Neural cell (in vitro differentiated cells): ENCODE results near the gene CD14. TPM values are rescaled to one million over a fixed set of nuclear protein-coding genes. Genes with fewer than 3 reads are reported as not detected.

ENCODE experiments used
- polyA plus RNA-seq: library from polyadenylated mRNA; depleted of rRNA; stranded (reverse); fragments of >200 nt; gene quantifications from 2 replicates; pipeline ENCODE4 v1.2.3, GENCODE V29; 2014

The CD14 gene
- polyA plus RNA-seq, 1 donor from 2014 or later: 1.5 TPM

Other genes starting within 250 kb of the CD14 start
- gene ANKHD1, start 231.3 kb downstream of the CD14 start, polyA plus RNA-seq: 58.9 and 61.8 TPM in 2 replicates
- 1.0 TPM in 1 of 2 replicates, not detected in the other for gene EIF4EBP3, start 85.5 kb downstream of the CD14 start, polyA plus RNA-seq
- 73.5 and 76.2 TPM in 2 replicates for gene SRA1, start 75.7 kb downstream of the CD14 start, polyA plus RNA-seq
- gene APBB3, start 68.6 kb downstream of the CD14 start, polyA plus RNA-seq: 131 and 149 TPM in 2 replicates
- 8.1 and 8.8 TPM in 2 replicates for gene SLC35A4, start 68.3 kb downstream of the CD14 start, polyA plus RNA-seq
- gene TMCO6, start 6.3 kb upstream of the CD14 start, polyA plus RNA-seq: 23.5 and 37.5 TPM in 2 replicates
- gene NDUFA2, start 14.5 kb upstream of the CD14 start, polyA plus RNA-seq: 131 and 162 TPM in 2 replicates
- gene IK, start 14.7 kb upstream of the CD14 start, polyA plus RNA-seq: 202 and 264 TPM in 2 replicates
- 20.4 and 20.7 TPM in 2 replicates for gene WDR55, start 31.7 kb upstream of the CD14 start, polyA plus RNA-seq
- 4.2 and 4.4 TPM in 2 replicates for gene DND1, start 40.4 kb upstream of the CD14 start, polyA plus RNA-seq
- gene HARS1, start 58.2 kb upstream of the CD14 start, polyA plus RNA-seq: 76.3 and 80.2 TPM in 2 replicates
- gene HARS2, start 58.3 kb upstream of the CD14 start, polyA plus RNA-seq: 93.9 and 102 TPM in 2 replicates
- gene ZMAT2, start 67.3 kb upstream of the CD14 start, polyA plus RNA-seq: 148 and 170 TPM in 2 replicates
- 0.28 TPM in 1 of 2 replicates, not detected in the other for gene PCDHA1, start 153.0 kb upstream of the CD14 start, polyA plus RNA-seq
- 8.7 and 9.9 TPM in 2 replicates for gene PCDHA2, start 161.7 kb upstream of the CD14 start, polyA plus RNA-seq
- 1.7 and 3.0 TPM in 2 replicates for gene PCDHA3, start 167.9 kb upstream of the CD14 start, polyA plus RNA-seq
- 43.6 and 47.6 TPM in 2 replicates for gene PCDHA4, start 173.9 kb upstream of the CD14 start, polyA plus RNA-seq
- gene PCDHA5, start 188.4 kb upstream of the CD14 start, polyA plus RNA-seq: 1.4 and 2.2 TPM in 2 replicates
- gene PCDHA6, start 194.8 kb upstream of the CD14 start, polyA plus RNA-seq: 2.5 and 3.6 TPM in 2 replicates
- gene PCDHA7, start 201.1 kb upstream of the CD14 start, polyA plus RNA-seq: 2.9 and 3.3 TPM in 2 replicates
- gene PCDHA8, start 208.0 kb upstream of the CD14 start, polyA plus RNA-seq: 0.66 and 1.4 TPM in 2 replicates
- 0.56 and 0.88 TPM in 2 replicates for gene PCDHA9, start 215.2 kb upstream of the CD14 start, polyA plus RNA-seq
- gene PCDHA10, start 222.7 kb upstream of the CD14 start, polyA plus RNA-seq: 5.5 and 6.7 TPM in 2 replicates
- 5.3 and 7.3 TPM in 2 replicates for gene PCDHA11, start 235.8 kb upstream of the CD14 start, polyA plus RNA-seq
- 12.8 and 13.9 TPM in 2 replicates for gene PCDHA12, start 242.1 kb upstream of the CD14 start, polyA plus RNA-seq
- 0.89 and 1.2 TPM in 2 replicates for gene PCDHA13, start 248.9 kb upstream of the CD14 start, polyA plus RNA-seq